H1 (cell line): ENCODE data around the gene CHAT. TPM values are rescaled to one million over a fixed set of nuclear protein-coding genes. Genes with fewer than 3 reads are reported as not detected.

Source experiments
- CTCF ChIA-PET: fragments of 300-600 bp; sonication (Branson Sonifier 250); formaldehyde crosslinking; loops from one replicate; lab custom pipeline; 2021; ENCODE audit not compliant: partially characterized antibody; lab: Charles Lee
- POLR2A ChIA-PET: fragments of 300-600 bp; sonication (Branson Sonifier 250); formaldehyde crosslinking; loops from one replicate; lab custom pipeline; 2021; ENCODE audit warnings: inconsistent platforms; ENCODE audit not compliant: partially characterized antibody; lab: Charles Lee
- DNase-seq, 2 experiments: peaks; one replicate each; pipeline versions ENCODE4 v3.0.0 to v3.0.0-alpha.2; 2010 to 2022; ENCODE audit warnings: low spot score in 2 of 2, low read depth in 1 of 2, mixed read lengths in 1 of 2
- FAIRE-seq: peaks from 2 replicates; lab custom pipeline; 2011; peaks lifted over from hg19 to GRCh38; lab: Jason Lieb, UNC
- H2AFZ ChIP-seq: 2 replicates; pipeline ENCODE4 v1.8.1; 2012; ENCODE audit warnings: low read length, inconsistent platforms
- H2AK5ac ChIP-seq: 2 replicates; pipeline ENCODE4 v1.6.1; 2013; ENCODE audit warnings: low read depth, low read length
- H2BK120ac ChIP-seq: replicated peaks from 2 replicates; pipeline ENCODE3; 2013; ENCODE audit warnings: low read depth, low read length, inconsistent platforms
- H2BK12ac ChIP-seq: 2 replicates; pipeline ENCODE4 v1.6.1; 2013; ENCODE audit warnings: low read depth, low read length
- H2BK15ac ChIP-seq: 2 replicates; pipeline ENCODE4 v1.6.1; 2013; ENCODE audit warnings: low read length
- H2BK20ac ChIP-seq: 2 replicates; pipeline ENCODE4 v1.6.1; 2013; ENCODE audit warnings: low read length
- H2BK5ac ChIP-seq: 2 replicates; pipeline ENCODE4 v1.6.1; 2013; ENCODE audit warnings: low read depth, low read length
- H3K14ac ChIP-seq: 2 replicates; pipeline ENCODE4 v1.6.1; 2013; ENCODE audit warnings: inconsistent platforms; ENCODE audit not compliant: insufficient read length
- H3K18ac ChIP-seq: 2 replicates; pipeline ENCODE4 v1.6.1; 2013; ENCODE audit warnings: low read length; ENCODE audit errors: extremely low read depth
- H3K23ac ChIP-seq: 2 replicates; pipeline ENCODE4 v1.6.1; 2013; ENCODE audit warnings: inconsistent platforms; ENCODE audit not compliant: insufficient read length
- H3K23me2 ChIP-seq: 2 replicates; pipeline ENCODE4 v1.6.1; 2013; ENCODE audit warnings: low read depth, low read length
- H3K27ac ChIP-seq: 2 replicates; pipeline ENCODE4 v1.6.1; 2011; ENCODE audit warnings: low read depth, low read length, inconsistent platforms
- H3K27me3 ChIP-seq, 4 experiments: replicated peaks in 1 of 4; 1 replicate in 1 of 4; 2 replicates in 3 of 4; pipeline versions ENCODE4 v1.6.1 to v1.8.1; 2011 to 2013; ENCODE audit warnings: low read length in 3 of 4, mild to moderate bottlenecking in 3 of 4, inconsistent platforms in 2 of 4, mixed read lengths in 2 of 4, moderate library complexity in 1 of 4; ENCODE audit not compliant: control insufficient read depth in 3 of 4, insufficient read depth in 3 of 4; ENCODE audit errors: extremely low read depth in 1 of 4
- H3K36me3 ChIP-seq, 4 experiments: 2 replicates each; pipeline versions ENCODE4 v1.6.1 to v1.8.1; 2011 to 2013; ENCODE audit warnings: mild to moderate bottlenecking in 4 of 4, low read length in 3 of 4, moderate library complexity in 2 of 4, control low read depth in 1 of 4, inconsistent platforms in 1 of 4; ENCODE audit not compliant: insufficient read depth in 4 of 4, control insufficient read depth in 2 of 4
- H3K4ac ChIP-seq: replicated peaks from 2 replicates; pipeline ENCODE3; 2013; ENCODE audit warnings: low read length, low read depth, mixed read lengths, inconsistent platforms; ENCODE audit not compliant: insufficient read length
- H3K4me1 ChIP-seq, 4 experiments: replicated peaks in 1 of 4; 1 replicate in 1 of 4; 2 replicates in 3 of 4; pipeline versions ENCODE4 v1.6.1 to v1.8.1; 2011 to 2013; ENCODE audit warnings: low read length in 3 of 4, inconsistent platforms in 2 of 4, mixed read lengths in 1 of 4; ENCODE audit not compliant: insufficient read depth in 4 of 4, control insufficient read depth in 3 of 4
- H3K4me2 ChIP-seq, 2 experiments: 2 replicates each; pipeline versions ENCODE4 v1.6.1 to v1.8.1; 2011 to 2013; ENCODE audit warnings: low read depth in 2 of 2, low read length in 2 of 2, control low read depth in 1 of 2, inconsistent platforms in 1 of 2, mild to moderate bottlenecking in 1 of 2; ENCODE audit not compliant: insufficient read depth in 1 of 2
- H3K4me3 ChIP-seq, 4 experiments: fragments of 200-600, 300-600 bp in 1 of 4; sonication (generic), shearing (Covaris generic), sonication (Bioruptor Twin) in 1 of 4; 2 replicates each; pipeline versions ENCODE4 v1.5.1 to v1.8.1; 2011 to 2016; ENCODE audit warnings: low read length in 4 of 4, low read depth in 3 of 4, control low read depth in 2 of 4, inconsistent platforms in 2 of 4, mild to moderate bottlenecking in 2 of 4, mixed read lengths in 1 of 4, moderate library complexity in 1 of 4; ENCODE audit not compliant: insufficient read depth in 2 of 4; ENCODE audit errors: extremely low read depth in 1 of 4
- H3K56ac ChIP-seq: replicated peaks from 2 replicates; pipeline ENCODE3; 2013; ENCODE audit warnings: low read depth, mild to moderate bottlenecking, mixed read lengths, low read length, inconsistent platforms; ENCODE audit not compliant: insufficient read length
- H3K79me1 ChIP-seq: 2 replicates; pipeline ENCODE4 v1.6.1; 2013; ENCODE audit warnings: low read depth, low read length, control low read depth
- H3K79me2 ChIP-seq, 2 experiments: 2 replicates each; pipeline versions ENCODE4 v1.6.1 to v1.8.1; 2012 to 2013; ENCODE audit warnings: low read length in 2 of 2, mild to moderate bottlenecking in 2 of 2, inconsistent platforms in 1 of 2; ENCODE audit not compliant: insufficient read depth in 2 of 2, control insufficient read depth in 1 of 2
- H3K9ac ChIP-seq, 4 experiments: replicated peaks in 1 of 4; 1 replicate in 1 of 4; 2 replicates in 3 of 4; pipeline versions ENCODE4 v1.6.1 to v1.8.1; 2011 to 2013; ENCODE audit warnings: low read depth in 3 of 4, low read length in 3 of 4, control low read depth in 2 of 4, mild to moderate bottlenecking in 2 of 4, moderate library complexity in 2 of 4, inconsistent platforms in 1 of 4; ENCODE audit errors: extremely low read depth in 1 of 4
- H3K9me3 ChIP-seq, 2 experiments: 2 replicates each; pipeline versions ENCODE4 v1.6.1 to v1.8.1; 2012 to 2013; ENCODE audit warnings: mild to moderate bottlenecking in 2 of 2, moderate library complexity in 2 of 2, control low read depth in 1 of 2, inconsistent platforms in 1 of 2, low read depth in 1 of 2, low read length in 1 of 2, mixed read lengths in 1 of 2; ENCODE audit not compliant: insufficient read depth in 2 of 2
- H4K20me1 ChIP-seq, 2 experiments: replicated peaks in 1 of 2; 2 replicates each; pipeline versions ENCODE3 to v1.8.1; 2011 to 2013; ENCODE audit warnings: inconsistent platforms in 2 of 2, low read length in 2 of 2, mild to moderate bottlenecking in 1 of 2; ENCODE audit not compliant: insufficient read depth in 2 of 2, control insufficient read depth in 1 of 2
- H4K5ac ChIP-seq: 2 replicates; pipeline ENCODE4 v1.6.1; 2013; ENCODE audit warnings: low read length, low read depth, mixed read lengths, inconsistent platforms; ENCODE audit not compliant: insufficient read length
- H4K8ac ChIP-seq: 2 replicates; pipeline ENCODE4 v1.8.0; 2013; ENCODE audit warnings: mild to moderate bottlenecking, moderate library complexity, low read length, inconsistent platforms; ENCODE audit not compliant: insufficient read depth; ENCODE audit errors: extremely low read depth
- H4K91ac ChIP-seq: replicated peaks from 2 replicates; pipeline ENCODE3; 2013; ENCODE audit warnings: low read length, mixed read lengths, inconsistent platforms; ENCODE audit not compliant: insufficient read length
- EP300 ChIP-seq, 2 experiments: IDR thresholded peaks; 1 replicate in 1 of 2; 2 replicates in 1 of 2; pipeline ENCODE4 v1.6.1; 2011 to 2012; ENCODE audit warnings: low read depth in 2 of 2, low read length in 2 of 2, mild to moderate bottlenecking in 2 of 2, borderline replicate concordance in 1 of 2, inconsistent platforms in 1 of 2, moderate library complexity in 1 of 2
- MAFK ChIP-seq: IDR thresholded peaks from 2 replicates; pipeline ENCODE4 v1.6.1; 2012; ENCODE audit warnings: low read depth, mild to moderate bottlenecking, improper control_type of control experiment, low read length
- RAD21 ChIP-seq, 2 experiments: IDR thresholded peaks in 1 of 2; conservative IDR thresholded peaks in 1 of 2; 2 replicates each; pipeline ENCODE4 v1.6.1; 2011; ENCODE audit warnings: low read depth in 2 of 2, low read length in 2 of 2, improper control_type of control experiment in 1 of 2, inconsistent platforms in 1 of 2, mild to moderate bottlenecking in 1 of 2, moderate library complexity in 1 of 2
- RFX5 ChIP-seq: IDR thresholded peaks from 2 replicates; pipeline ENCODE4 v1.6.1; 2011; ENCODE audit warnings: low read depth, low read length, improper control_type of control experiment, borderline replicate concordance
- SP4 ChIP-seq: IDR thresholded peaks from 2 replicates; pipeline ENCODE4 v1.6.1; 2012; ENCODE audit warnings: low read length, inconsistent platforms
- YY1 ChIP-seq: IDR thresholded peaks from 2 replicates; pipeline ENCODE4 v1.6.1; 2011; ENCODE audit warnings: low read depth, mild to moderate bottlenecking, low read length
- WGBS, 2 experiments: shearing (Covaris generic) in 1 of 2; methylation state at CpG; one replicate each; pipeline versions ENCODE4 v1.1.6 to v1.1.7; 2013 to 2015; ENCODE audit warnings: low lambda C conversion rate in 2 of 2, mixed read lengths in 2 of 2, inconsistent platforms in 1 of 2, low coverage in 1 of 2, missing lambda C conversion rate in 1 of 2; ENCODE audit not compliant: insufficient replicate concordance in 2 of 2, insufficient coverage in 1 of 2, insufficient read length in 1 of 2; ENCODE audit errors: extremely low coverage in 1 of 2, missing lambda C conversion rate in 1 of 2; 5-methylcytosine and 5-hydroxymethylcytosine counted together
- polyA plus RNA-seq, 7 experiments: library from polyadenylated mRNA; depleted of rRNA in 3 of 7; stranded (reverse) in 5 of 7; unstranded in 2 of 7; fragments of >200 nt in 5 of 7; fragments of 200-250 nt in 2 of 7; gene quantifications; 1 replicate in 5 of 7; 2 replicates in 1 of 7; 4 replicates in 1 of 7; pipeline versions ENCODE4 v1.2.1 to v1.2.3, GENCODE V29; 2011 to 2013; ENCODE audit warnings: missing spikeins in 2 of 7, mixed read lengths in 2 of 7
- total RNA-seq: library from RNA; stranded (reverse); fragmentation: NEBNext Ultra II Directional; extraction: Animal tissue kit (Norgen Biotek cat#: 25700); gene quantifications from 2 replicates; pipeline ENCODE4 v1.2.1, GENCODE V29; 2021

Gene CHAT
- total and polyA plus RNA-seq, 2 of the 8 experiments (the other 6 are each of a cell fraction or from before 2014, with no cell fraction given): not detected

- Histone ChIP-seq H4K8ac (no peak overlapping the region), H4K5ac (no peak overlapping the region), H3K56ac (no peak overlapping the region), H3K79me2 (no peaks in the 10 kb centered on the region), H4K91ac (no peak overlapping the region), H3K9ac (no peak overlapping the region), H3K4me2 (no peak overlapping the region), H3K36me3 (no peaks in the 10 kb centered on the region), H3K27me3 (0 out of 7 replicates have a peak, but pooled peaks cover 0 to 3% (median 2%) of the 10 kb centered on the region in 4 experiments), H3K4ac (no peak overlapping the region), H3K79me1 (no peaks in the 10 kb centered on the region), H3K14ac (no peak overlapping the region), H2AK5ac (no peak overlapping the region), H2BK20ac (no peak overlapping the region), H3K9me3 (no peaks in the 10 kb centered on the region), H2BK120ac (no peak overlapping the region), H2BK5ac (no peak overlapping the region), H3K23me2 (no peaks in the 10 kb centered on the region), H3K23ac (no peak overlapping the region), H3K27ac (no peak overlapping the region), H3K4me3 (no peak overlapping the region), H2BK15ac (no peak overlapping the region), H4K20me1 (no peaks in the 10 kb centered on the region), H2BK12ac (no peak overlapping the region), H3K4me1 (no peaks in the 10 kb centered on the region), H3K18ac (no peak overlapping the region), H2AFZ (no peak overlapping the region)
- DNase-seq (no peak), FAIRE-seq (no peak)
- ChIA-PET POLR2A (no interaction called here), CTCF (interaction anchor here (0.8 to 1.4 kb wide), 2 partner anchors 51 to 73 kb away, joined by 4 to 7 read pairs; no protein-coding TSS in a partner anchor)
- TF ChIP-seq MAFK: no peak
- TF ChIP-seq EP300 (IDR thresholded peaks at IDR 0.05; ENCODE audit: borderline replicate concordance in 1 of 2, low read depth in 2 of 2, low read length in 2 of 2): no peak
- TF ChIP-seq YY1: no peak
- TF ChIP-seq RAD21 (IDR thresholded peaks at IDR 0.05 in 1 of 2, conservative IDR thresholded peaks at IDR 0.05 in 1 of 2; ENCODE audit: low read depth in 2 of 2, low read length in 2 of 2): no peak
- no peak for TF ChIP-seq SP4
- TF ChIP-seq RFX5: no peak
- 79% methylated on average over 6 of the region's 6 CpGs; no CpG with 5 or more reads in 1 of the 2 experiments for WGBS, 2 experiments
Measured at GRCh38 chr10:49668684-49669083, 54.8 kb downstream of the CHAT start.
